ENCODE measurements around the gene PHOSPHO1. TPM values are rescaled to one million over a fixed set of nuclear protein-coding genes. Genes with fewer than 3 reads are reported as not detected.
A peak's percentile ranks its signal among the peaks of the same experiment; 100 is the strongest.

Gene PHOSPHO1
- total and polyA plus RNA-seq, 2 of the 13 experiments (the other 11 are each of a cell fraction or from before 2014, with no cell fraction given) = not detected

DNA sequence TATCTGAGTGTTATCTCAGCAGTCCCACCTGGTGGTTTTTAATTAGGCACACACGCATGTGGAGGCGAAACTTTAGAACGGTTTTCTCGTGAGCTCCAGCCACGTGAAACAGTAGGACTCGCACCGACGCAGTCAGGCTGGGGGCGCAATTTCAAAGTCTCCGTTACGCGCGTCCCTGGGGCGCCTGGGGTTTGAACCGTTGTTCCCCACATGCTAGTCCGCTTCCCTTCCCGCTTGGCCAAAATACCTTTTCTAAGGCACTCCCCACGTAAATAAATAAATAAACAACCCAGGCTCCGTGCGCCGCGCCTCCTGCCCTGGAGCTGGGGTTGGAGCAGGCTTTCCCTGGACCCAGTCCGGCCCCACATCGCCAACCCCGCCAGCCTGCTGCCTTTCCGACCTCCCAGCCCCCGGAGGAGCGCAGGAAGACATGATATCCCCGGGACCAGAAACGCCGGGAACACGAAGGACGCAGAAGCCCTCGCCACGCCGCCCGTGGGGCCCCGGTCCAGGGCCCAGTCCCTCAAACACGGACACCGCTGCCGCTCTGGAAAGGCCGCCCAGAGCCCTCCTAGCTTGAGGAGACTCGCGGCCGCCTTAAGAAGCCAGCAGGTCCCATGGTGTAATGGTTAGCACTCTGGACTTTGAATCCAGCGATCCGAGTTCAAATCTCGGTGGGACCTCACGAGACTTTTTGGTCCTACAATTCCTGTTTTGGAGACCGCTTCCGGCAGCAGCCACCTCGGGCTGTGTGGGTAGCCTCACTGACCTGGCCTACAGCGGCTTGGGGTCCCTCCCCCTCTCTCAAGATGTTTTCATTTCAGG lies 38.5 kb downstream of the PHOSPHO1 start (continued):
- TF ChIP-seq, protein P1, sequence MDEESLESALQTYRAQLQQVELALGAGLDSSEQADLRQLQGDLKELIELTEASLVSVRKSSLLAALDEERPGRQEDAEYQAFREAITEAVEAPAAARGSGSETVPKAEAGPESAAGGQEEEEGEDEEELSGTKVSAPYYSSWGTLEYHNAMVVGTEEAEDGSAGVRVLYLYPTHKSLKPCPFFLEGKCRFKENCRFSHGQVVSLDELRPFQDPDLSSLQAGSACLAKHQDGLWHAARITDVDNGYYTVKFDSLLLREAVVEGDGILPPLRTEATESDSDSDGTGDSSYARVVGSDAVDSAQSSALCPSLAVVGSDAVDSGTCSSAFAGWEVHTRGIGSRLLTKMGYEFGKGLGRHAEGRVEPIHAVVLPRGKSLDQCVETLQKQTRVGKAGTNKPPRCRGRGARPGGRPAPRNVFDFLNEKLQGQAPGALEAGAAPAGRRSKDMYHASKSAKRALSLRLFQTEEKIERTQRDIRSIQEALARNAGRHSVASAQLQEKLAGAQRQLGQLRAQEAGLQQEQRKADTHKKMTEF (CRISPR knock-in tag; IDR thresholded peaks at IDR 0.05) = peak; percentile 96
- TF ChIP-seq ZNF607 (CRISPR knock-in tag; IDR thresholded peaks at IDR 0.05; ENCODE audit: borderline replicate concordance) (peak; percentile 76), REL (CRISPR knock-in tag; conservative IDR thresholded peaks at IDR 0.05) (peak; percentile 63; the same call in 1 of the 2 replicates), ZSCAN30 (CRISPR knock-in tag; IDR thresholded peaks at IDR 0.05) (peak; percentile 91; the same call in 1 of the 2 replicates), POLR2AphosphoS5 (IDR thresholded peaks at IDR 0.05; ENCODE audit: low read depth, low read length) (no peak), PHF21A (CRISPR knock-in tag; IDR thresholded peaks at IDR 0.05) (peak; percentile 85), ZNF678 (CRISPR knock-in tag; IDR thresholded peaks at IDR 0.05) (peak; percentile 38), NR2C2 (CRISPR knock-in tag; IDR thresholded peaks at IDR 0.05; ENCODE audit: borderline replicate concordance) (peak; percentile 48; the same call in 1 of the 2 replicates), NBN (conservative IDR thresholded peaks at IDR 0.05) (no peak), ZNF3 (CRISPR knock-in tag; IDR thresholded peaks at IDR 0.05) (0 out of 2 replicates have a peak, but pooled peaks have one; percentile 16), KDM6A (CRISPR knock-in tag; IDR thresholded peaks at IDR 0.05; ENCODE audit: low read depth) (no peak; the same call in 1 of the 2 replicates), ZNF720 (CRISPR knock-in tag; IDR thresholded peaks at IDR 0.05) (no peak), NR2F1 (CRISPR knock-in tag; IDR thresholded peaks at IDR 0.05) (no peak; a peak in 1 of 4 replicates), KDM5B (CRISPR knock-in tag; IDR thresholded peaks at IDR 0.05; ENCODE audit: borderline replicate concordance) (peak; percentile 71; the same call in 1 of the 2 replicates), SPEN (CRISPR knock-in tag; IDR thresholded peaks at IDR 0.05; ENCODE audit: low read depth) (no peak; the same call in 1 of the 2 replicates), HNRNPUL1 (IDR thresholded peaks at IDR 0.05; ENCODE audit: low read depth, low read length) (no peak), MEF2D (CRISPR knock-in tag; IDR thresholded peaks at IDR 0.05) (peak; percentile 32; the same call in 1 of the 2 replicates), ZSCAN12 (CRISPR knock-in tag; IDR thresholded peaks at IDR 0.05) (peak; percentile 85)
- TF ChIP-seq, protein P2, sequence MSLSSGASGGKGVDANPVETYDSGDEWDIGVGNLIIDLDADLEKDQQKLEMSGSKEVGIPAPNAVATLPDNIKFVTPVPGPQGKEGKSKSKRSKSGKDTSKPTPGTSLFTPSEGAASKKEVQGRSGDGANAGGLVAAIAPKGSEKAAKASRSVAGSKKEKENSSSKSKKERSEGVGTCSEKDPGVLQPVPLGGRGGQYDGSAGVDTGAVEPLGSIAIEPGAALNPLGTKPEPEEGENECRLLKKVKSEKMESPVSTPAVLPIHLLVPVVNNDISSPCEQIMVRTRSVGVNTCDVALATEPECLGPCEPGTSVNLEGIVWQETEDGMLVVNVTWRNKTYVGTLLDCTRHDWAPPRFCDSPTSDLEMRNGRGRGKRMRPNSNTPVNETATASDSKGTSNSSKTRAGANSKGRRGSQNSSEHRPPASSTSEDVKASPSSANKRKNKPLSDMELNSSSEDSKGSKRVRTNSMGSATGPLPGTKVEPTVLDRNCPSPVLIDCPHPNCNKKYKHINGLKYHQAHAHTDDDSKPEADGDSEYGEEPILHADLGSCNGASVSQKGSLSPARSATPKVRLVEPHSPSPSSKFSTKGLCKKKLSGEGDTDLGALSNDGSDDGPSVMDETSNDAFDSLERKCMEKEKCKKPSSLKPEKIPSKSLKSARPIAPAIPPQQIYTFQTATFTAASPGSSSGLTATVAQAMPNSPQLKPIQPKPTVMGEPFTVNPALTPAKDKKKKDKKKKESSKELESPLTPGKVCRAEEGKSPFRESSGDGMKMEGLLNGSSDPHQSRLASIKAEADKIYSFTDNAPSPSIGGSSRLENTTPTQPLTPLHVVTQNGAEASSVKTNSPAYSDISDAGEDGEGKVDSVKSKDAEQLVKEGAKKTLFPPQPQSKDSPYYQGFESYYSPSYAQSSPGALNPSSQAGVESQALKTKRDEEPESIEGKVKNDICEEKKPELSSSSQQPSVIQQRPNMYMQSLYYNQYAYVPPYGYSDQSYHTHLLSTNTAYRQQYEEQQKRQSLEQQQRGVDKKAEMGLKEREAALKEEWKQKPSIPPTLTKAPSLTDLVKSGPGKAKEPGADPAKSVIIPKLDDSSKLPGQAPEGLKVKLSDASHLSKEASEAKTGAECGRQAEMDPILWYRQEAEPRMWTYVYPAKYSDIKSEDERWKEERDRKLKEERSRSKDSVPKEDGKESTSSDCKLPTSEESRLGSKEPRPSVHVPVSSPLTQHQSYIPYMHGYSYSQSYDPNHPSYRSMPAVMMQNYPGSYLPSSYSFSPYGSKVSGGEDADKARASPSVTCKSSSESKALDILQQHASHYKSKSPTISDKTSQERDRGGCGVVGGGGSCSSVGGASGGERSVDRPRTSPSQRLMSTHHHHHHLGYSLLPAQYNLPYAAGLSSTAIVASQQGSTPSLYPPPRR (CRISPR knock-in tag; IDR thresholded peaks at IDR 0.05; ENCODE audit: borderline replicate concordance) = peak; percentile 72
- TF ChIP-seq, protein P3, sequence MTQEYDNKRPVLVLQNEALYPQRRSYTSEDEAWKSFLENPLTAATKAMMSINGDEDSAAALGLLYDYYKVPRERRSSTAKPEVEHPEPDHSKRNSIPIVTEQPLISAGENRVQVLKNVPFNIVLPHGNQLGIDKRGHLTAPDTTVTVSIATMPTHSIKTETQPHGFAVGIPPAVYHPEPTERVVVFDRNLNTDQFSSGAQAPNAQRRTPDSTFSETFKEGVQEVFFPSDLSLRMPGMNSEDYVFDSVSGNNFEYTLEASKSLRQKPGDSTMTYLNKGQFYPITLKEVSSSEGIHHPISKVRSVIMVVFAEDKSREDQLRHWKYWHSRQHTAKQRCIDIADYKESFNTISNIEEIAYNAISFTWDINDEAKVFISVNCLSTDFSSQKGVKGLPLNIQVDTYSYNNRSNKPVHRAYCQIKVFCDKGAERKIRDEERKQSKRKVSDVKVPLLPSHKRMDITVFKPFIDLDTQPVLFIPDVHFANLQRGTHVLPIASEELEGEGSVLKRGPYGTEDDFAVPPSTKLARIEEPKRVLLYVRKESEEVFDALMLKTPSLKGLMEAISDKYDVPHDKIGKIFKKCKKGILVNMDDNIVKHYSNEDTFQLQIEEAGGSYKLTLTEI (CRISPR knock-in tag; conservative IDR thresholded peaks at IDR 0.05) = no peak; the same call in 1 of the 2 replicates
